Right lobe of liver (tissue), 4 donors: ENCODE data around the gene ZP1.

Experiments
- POLR2A ChIP-seq: fragments of 450-650 bp; IDR thresholded peaks from one replicate; pipeline ENCODE4 v1.6.1; 2017; ENCODE audit warnings: antibody characterized with exemption, mild to moderate bottlenecking
- TF ChIP-seq, protein P1 (sequence below), 4 donors: fragments of 200-600 bp in 3 of 4; fragments of 450-650 bp in 1 of 4; IDR thresholded peaks; one replicate each; pipeline versions ENCODE4 v1.5.1 to v1.8.0; 2016 to 2022; ENCODE audit warnings: antibody characterized with exemption in 4 of 4, mild to moderate bottlenecking in 2 of 4
- donor health status: DM: no; HTN: no; CAD: no.
- donor health status: DM: no; HTN: no; CAD: no.
- donor health status: DM: no; HTN: yes; CAD: no.

DNA sequence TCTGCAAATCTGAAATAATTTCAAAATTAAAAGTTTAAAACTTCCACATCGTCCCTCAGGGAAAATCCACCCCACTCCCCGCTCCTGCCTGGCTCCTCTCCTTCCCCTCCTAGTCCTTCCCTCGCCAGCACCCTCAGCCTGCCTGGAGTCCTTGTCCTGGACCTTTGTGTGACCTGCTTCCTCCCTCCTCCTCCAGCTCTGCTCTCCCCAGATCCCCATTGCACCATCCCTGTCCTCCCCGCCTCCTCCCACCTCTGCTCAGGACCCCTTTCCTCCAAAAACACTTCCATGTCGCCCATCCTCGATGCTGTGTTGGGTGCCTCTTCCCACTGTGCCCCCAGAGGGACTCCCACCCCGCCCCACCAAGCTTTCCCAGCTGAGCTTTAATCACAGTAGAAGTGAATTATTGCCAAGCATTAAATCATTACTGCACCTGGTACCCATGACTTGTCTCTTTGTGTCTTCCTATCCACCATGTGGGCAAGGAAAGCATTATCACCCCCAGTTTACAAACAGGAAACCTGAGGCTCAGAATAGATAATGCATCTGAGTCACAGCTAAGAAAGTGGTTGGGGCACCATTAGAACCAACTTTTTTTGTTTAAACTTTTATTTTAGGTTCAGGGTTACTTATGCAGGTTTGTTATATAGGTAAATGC, 2.4 kb upstream of the ZP1 start:
- TF ChIP-seq POLR2A, result no peak
- TF ChIP-seq, protein P1, sequence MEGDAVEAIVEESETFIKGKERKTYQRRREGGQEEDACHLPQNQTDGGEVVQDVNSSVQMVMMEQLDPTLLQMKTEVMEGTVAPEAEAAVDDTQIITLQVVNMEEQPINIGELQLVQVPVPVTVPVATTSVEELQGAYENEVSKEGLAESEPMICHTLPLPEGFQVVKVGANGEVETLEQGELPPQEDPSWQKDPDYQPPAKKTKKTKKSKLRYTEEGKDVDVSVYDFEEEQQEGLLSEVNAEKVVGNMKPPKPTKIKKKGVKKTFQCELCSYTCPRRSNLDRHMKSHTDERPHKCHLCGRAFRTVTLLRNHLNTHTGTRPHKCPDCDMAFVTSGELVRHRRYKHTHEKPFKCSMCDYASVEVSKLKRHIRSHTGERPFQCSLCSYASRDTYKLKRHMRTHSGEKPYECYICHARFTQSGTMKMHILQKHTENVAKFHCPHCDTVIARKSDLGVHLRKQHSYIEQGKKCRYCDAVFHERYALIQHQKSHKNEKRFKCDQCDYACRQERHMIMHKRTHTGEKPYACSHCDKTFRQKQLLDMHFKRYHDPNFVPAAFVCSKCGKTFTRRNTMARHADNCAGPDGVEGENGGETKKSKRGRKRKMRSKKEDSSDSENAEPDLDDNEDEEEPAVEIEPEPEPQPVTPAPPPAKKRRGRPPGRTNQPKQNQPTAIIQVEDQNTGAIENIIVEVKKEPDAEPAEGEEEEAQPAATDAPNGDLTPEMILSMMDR (IDR thresholded peaks at IDR 0.05), result no peak
